ENCODE data around the gene SPOUT1.

The SPOUT1 gene

GRCh38 chr9:128771745-128772519, 57.7 kb downstream of the SPOUT1 start, which contains the start of gene ZER1:
ZER1 (minus strand) TSS chr9:128771927; CDS start chr9:128755565, 16,362 bp downstream.
- peak; percentile 85 to 92 for DNase-seq (ENCODE audit: low read depth in 2 of 2)

GRCh38 chr9:128771094-128771721, 58.4 kb downstream of the SPOUT1 start:
- DNase-seq (ENCODE audit: low read depth in 2 of 2): no peak

- no peak for DNase-seq (ENCODE audit: low read depth in 2 of 2)
Observed at GRCh38 chr9:128770286-128771030, 59.1 kb downstream of the SPOUT1 start.
